ENCODE measurements around the gene MALAT1. TPM values are rescaled to one million over a fixed set of nuclear protein-coding genes. Genes with fewer than 3 reads are reported as not detected.

The MALAT1 gene
- total and polyA plus RNA-seq, 2 of the 13 experiments (the other 11 are each of a cell fraction or from before 2014, with no cell fraction given) = 143 to 1,237 TPM

DNA sequence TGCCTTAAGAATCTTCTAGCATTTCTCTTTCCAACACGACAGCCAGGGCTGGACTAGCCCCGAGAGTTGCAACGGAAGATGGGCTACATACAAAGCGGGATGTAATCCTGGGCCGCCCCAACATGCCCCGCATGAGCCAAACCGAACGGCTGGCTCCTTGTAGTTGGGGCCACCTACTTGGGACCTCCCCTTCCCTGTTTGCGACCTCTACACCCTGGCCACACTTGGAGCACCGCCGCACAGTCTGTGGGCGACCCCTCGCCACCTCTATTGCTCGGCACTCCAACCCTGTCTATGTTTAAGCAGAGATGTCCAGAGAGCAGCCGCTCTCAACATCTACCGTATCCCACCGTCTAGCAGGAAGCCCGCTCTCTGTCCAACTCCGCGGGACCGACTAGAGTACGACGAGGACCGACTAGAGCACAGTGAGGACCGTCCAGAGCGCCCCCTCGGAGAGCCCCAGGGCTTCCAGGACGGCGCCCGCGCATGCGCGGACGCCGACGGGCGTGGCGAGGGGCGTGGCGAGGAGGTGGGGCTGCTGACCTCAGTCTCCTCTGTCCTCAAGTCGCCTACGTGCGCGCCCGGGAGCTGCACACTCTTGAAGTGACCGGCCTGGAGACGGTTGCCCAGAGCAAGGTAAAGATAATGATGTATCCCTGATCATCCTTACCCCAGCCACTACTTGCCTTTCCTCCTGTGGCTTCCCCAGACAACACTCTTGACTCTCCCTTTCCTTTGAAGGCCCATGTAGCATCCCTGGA lies 44.0 kb upstream of the MALAT1 start (continued):
- TF ChIP-seq, protein P1, sequence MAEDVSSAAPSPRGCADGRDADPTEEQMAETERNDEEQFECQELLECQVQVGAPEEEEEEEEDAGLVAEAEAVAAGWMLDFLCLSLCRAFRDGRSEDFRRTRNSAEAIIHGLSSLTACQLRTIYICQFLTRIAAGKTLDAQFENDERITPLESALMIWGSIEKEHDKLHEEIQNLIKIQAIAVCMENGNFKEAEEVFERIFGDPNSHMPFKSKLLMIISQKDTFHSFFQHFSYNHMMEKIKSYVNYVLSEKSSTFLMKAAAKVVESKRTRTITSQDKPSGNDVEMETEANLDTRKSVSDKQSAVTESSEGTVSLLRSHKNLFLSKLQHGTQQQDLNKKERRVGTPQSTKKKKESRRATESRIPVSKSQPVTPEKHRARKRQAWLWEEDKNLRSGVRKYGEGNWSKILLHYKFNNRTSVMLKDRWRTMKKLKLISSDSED (CRISPR knock-in tag; IDR thresholded peaks at IDR 0.05) = no peak
- TF ChIP-seq SALL1 (CRISPR knock-in tag; IDR thresholded peaks at IDR 0.05) (peak; percentile 48), HMG20B (CRISPR knock-in tag; conservative IDR thresholded peaks at IDR 0.05) (no peak), FOXK1 (CRISPR knock-in tag; IDR thresholded peaks at IDR 0.05; ENCODE audit: borderline replicate concordance, low read depth) (no peak), JUNB (CRISPR knock-in tag; IDR thresholded peaks at IDR 0.05; ENCODE audit: borderline replicate concordance) (no peak), NFKBIZ (CRISPR knock-in tag; IDR thresholded peaks at IDR 0.05) (no peak), SMYD3 (CRISPR knock-in tag; IDR thresholded peaks at IDR 0.05) (0 out of 2 replicates have a peak, but pooled peaks have one; percentile 35), GLI4 (CRISPR knock-in tag; IDR thresholded peaks at IDR 0.05; ENCODE audit: borderline replicate concordance) (no peak), NPAS2 (CRISPR knock-in tag; IDR thresholded peaks at IDR 0.05; ENCODE audit: borderline replicate concordance) (no peak), SNRNP70 (IDR thresholded peaks at IDR 0.05; ENCODE audit: low read depth, low read length) (no peak), HOXA7 (CRISPR knock-in tag; IDR thresholded peaks at IDR 0.05) (no peak), ZSCAN30 (CRISPR knock-in tag; IDR thresholded peaks at IDR 0.05) (no peak), ZSCAN29 (CRISPR knock-in tag; conservative IDR thresholded peaks at IDR 0.05) (no peak; the same call in 1 of the 2 replicates), KAT8 (CRISPR knock-in tag; IDR thresholded peaks at IDR 0.05) (peak; percentile 69; the same call in 1 of the 2 replicates), MXI1 (IDR thresholded peaks at IDR 0.05; ENCODE audit: borderline replicate concordance, low read depth, low read length) (no peak; the same call in 2 of the 3 replicates), DNMT3B (CRISPR knock-in tag; conservative IDR thresholded peaks at IDR 0.05) (no peak), ZNF546 (CRISPR knock-in tag; conservative IDR thresholded peaks at IDR 0.05) (no peak), ZBTB7A (CRISPR knock-in tag; IDR thresholded peaks at IDR 0.05) (no peak), ZIK1 (CRISPR knock-in tag; IDR thresholded peaks at IDR 0.05; ENCODE audit: borderline replicate concordance, low read depth) (no peak), ZNF12 (CRISPR knock-in tag; IDR thresholded peaks at IDR 0.05) (no peak), CHCHD3 (CRISPR knock-in tag; IDR thresholded peaks at IDR 0.05) (no peak), SOX5 (CRISPR knock-in tag; IDR thresholded peaks at IDR 0.05; ENCODE audit: borderline replicate concordance) (no peak), GABPA (IDR thresholded peaks at IDR 0.05; ENCODE audit: low read depth, low read length) (no peak), GABPA (CRISPR knock-in tag; IDR thresholded peaks at IDR 0.05; ENCODE audit: low read depth) (no peak), SETDB1 (CRISPR knock-in tag; IDR thresholded peaks at IDR 0.05; ENCODE audit: borderline replicate concordance) (no peak), EZH2 (conservative IDR thresholded peaks at IDR 0.05; ENCODE audit: low read depth, low read length) (no peak), FOXP1 (IDR thresholded peaks at IDR 0.05) (no peak), FOXP1 (CRISPR knock-in tag; IDR thresholded peaks at IDR 0.05) (no peak)
- TF ChIP-seq, protein P2, sequence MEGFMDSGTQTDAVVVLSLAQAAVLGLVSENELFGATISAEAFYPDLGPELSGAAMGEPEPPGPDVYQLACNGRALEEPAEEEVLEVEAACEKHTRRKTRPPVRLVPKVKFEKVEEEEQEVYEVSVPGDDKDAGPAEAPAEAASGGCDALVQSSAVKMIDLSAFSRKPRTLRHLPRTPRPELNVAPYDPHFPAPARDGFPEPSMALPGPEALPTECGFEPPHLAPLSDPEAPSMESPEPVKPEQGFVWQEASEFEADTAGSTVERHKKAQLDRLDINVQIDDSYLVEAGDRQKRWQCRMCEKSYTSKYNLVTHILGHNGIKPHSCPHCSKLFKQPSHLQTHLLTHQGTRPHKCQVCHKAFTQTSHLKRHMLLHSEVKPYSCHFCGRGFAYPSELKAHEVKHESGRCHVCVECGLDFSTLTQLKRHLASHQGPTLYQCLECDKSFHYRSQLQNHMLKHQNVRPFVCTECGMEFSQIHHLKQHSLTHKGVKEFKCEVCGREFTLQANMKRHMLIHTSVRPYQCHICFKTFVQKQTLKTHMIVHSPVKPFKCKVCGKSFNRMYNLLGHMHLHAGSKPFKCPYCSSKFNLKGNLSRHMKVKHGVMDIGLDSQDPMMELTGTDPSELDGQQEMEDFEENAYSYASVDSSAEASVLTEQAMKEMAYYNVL (CRISPR knock-in tag; IDR thresholded peaks at IDR 0.05; ENCODE audit: borderline replicate concordance) = peak; percentile 56; the same call in 1 of the 2 replicates
- TF ChIP-seq, protein P3, sequence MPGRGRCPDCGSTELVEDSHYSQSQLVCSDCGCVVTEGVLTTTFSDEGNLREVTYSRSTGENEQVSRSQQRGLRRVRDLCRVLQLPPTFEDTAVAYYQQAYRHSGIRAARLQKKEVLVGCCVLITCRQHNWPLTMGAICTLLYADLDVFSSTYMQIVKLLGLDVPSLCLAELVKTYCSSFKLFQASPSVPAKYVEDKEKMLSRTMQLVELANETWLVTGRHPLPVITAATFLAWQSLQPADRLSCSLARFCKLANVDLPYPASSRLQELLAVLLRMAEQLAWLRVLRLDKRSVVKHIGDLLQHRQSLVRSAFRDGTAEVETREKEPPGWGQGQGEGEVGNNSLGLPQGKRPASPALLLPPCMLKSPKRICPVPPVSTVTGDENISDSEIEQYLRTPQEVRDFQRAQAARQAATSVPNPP (CRISPR knock-in tag; IDR thresholded peaks at IDR 0.05) = no peak

All from HepG2 (cell line).